ENCODE data around the gene RBM15.

The RBM15 gene

GRCh38 chr1:110300412-110301085 is 38.6 kb upstream of the RBM15 start:
- H3K4me2 ChIP-seq (ENCODE audit: low read length) = no peak overlapping the region

GRCh38 chr1:110302836-110303235 is 36.3 kb upstream of the RBM15 start:
- no peaks in the 10 kb centered on the region for H4K20me1 ChIP-seq (ENCODE audit: insufficient read depth, low read length)
- H3F3A ChIP-seq (ENCODE audit: insufficient read depth, low read length) = no peaks in the 10 kb centered on the region
- H3K36me3 ChIP-seq (ENCODE audit: insufficient read depth, low read length) = no peaks in the 10 kb centered on the region
- H3K27me3 ChIP-seq (ENCODE audit: insufficient read depth, low read length) = no peaks in the 10 kb centered on the region
- TF ChIP-seq CTCF (IDR thresholded peaks at IDR 0.05; ENCODE audit: low read length) = no peak
- no peak for TF ChIP-seq EZH2 (IDR thresholded peaks at IDR 0.05; ENCODE audit: borderline replicate concordance, low read length)
- no peaks in the 10 kb centered on the region for H3K79me2 ChIP-seq (ENCODE audit: insufficient read depth, low read length)
- no peaks in the 10 kb centered on the region for H3K9me2 ChIP-seq (ENCODE audit: low read depth, low read length)
- H3K9ac ChIP-seq (ENCODE audit: low read length) = no peak overlapping the region
- no peaks in the 10 kb centered on the region for H3K4me1 ChIP-seq (ENCODE audit: insufficient read depth, low read length, severe bottlenecking)
- no peak overlapping the region for H3K27ac ChIP-seq (ENCODE audit: low read depth, low read length, poor library complexity, severe bottlenecking)
- no peak overlapping the region for H3K4me2 ChIP-seq (ENCODE audit: low read length)
- H3K9me3 ChIP-seq (ENCODE audit: low read length) = no peaks in the 10 kb centered on the region
- H3K4me3 ChIP-seq (ENCODE audit: low read depth, low read length, poor library complexity, severe bottlenecking) = no peak overlapping the region
- no peak overlapping the region for H2AFZ ChIP-seq (ENCODE audit: low read length)

More at GRCh38 chr1:110300412-110301085, 38.6 kb upstream of the RBM15 start:
- H4K20me1 ChIP-seq (ENCODE audit: insufficient read depth, low read length) = no peaks in the 10 kb centered on the region
- no peaks in the 10 kb centered on the region for H3K27me3 ChIP-seq (ENCODE audit: insufficient read depth, low read length)
- H3K79me2 ChIP-seq (ENCODE audit: insufficient read depth, low read length) = no peaks in the 10 kb centered on the region
- TF ChIP-seq EZH2 (IDR thresholded peaks at IDR 0.05; ENCODE audit: borderline replicate concordance, low read length) (no peak), CTCF (IDR thresholded peaks at IDR 0.05; ENCODE audit: low read length) (no peak)
- no peak overlapping the region for H3K27ac ChIP-seq (ENCODE audit: low read depth, low read length, poor library complexity, severe bottlenecking)
- H3K36me3 ChIP-seq (ENCODE audit: insufficient read depth, low read length) = no peaks in the 10 kb centered on the region
- H3K9me3 ChIP-seq (ENCODE audit: low read length) = no peaks in the 10 kb centered on the region
- no peak overlapping the region for H2AFZ ChIP-seq (ENCODE audit: low read length)
- no peaks in the 10 kb centered on the region for H3K4me1 ChIP-seq (ENCODE audit: insufficient read depth, low read length, severe bottlenecking)
- H3K9ac ChIP-seq (ENCODE audit: low read length) = no peak overlapping the region
- no peaks in the 10 kb centered on the region for H3F3A ChIP-seq (ENCODE audit: insufficient read depth, low read length)
- H3K4me3 ChIP-seq (ENCODE audit: low read depth, low read length, poor library complexity, severe bottlenecking) = no peak overlapping the region
- H3K9me2 ChIP-seq (ENCODE audit: low read depth, low read length) = no peaks in the 10 kb centered on the region

- H3K4me1 ChIP-seq (ENCODE audit: insufficient read depth, low read length, severe bottlenecking) = no peaks in the 10 kb centered on the region
- no peaks in the 10 kb centered on the region for H3K36me3 ChIP-seq (ENCODE audit: insufficient read depth, low read length)
- no peaks in the 10 kb centered on the region for H3K79me2 ChIP-seq (ENCODE audit: insufficient read depth, low read length)
- no peaks in the 10 kb centered on the region for H3F3A ChIP-seq (ENCODE audit: insufficient read depth, low read length)
- no peaks in the 10 kb centered on the region for H3K9me3 ChIP-seq (ENCODE audit: low read length)
- TF ChIP-seq EZH2 (IDR thresholded peaks at IDR 0.05; ENCODE audit: borderline replicate concordance, low read length) (no peak), CTCF (IDR thresholded peaks at IDR 0.05; ENCODE audit: low read length) (no peak)
- H3K9ac ChIP-seq (ENCODE audit: low read length) = no peak overlapping the region
- H3K9me2 ChIP-seq (ENCODE audit: low read depth, low read length) = no peaks in the 10 kb centered on the region
- no peaks in the 10 kb centered on the region for H3K27me3 ChIP-seq (ENCODE audit: insufficient read depth, low read length)
- no peak overlapping the region for H3K27ac ChIP-seq (ENCODE audit: low read depth, low read length, poor library complexity, severe bottlenecking)
- H2AFZ ChIP-seq (ENCODE audit: low read length) = no peak overlapping the region
- no peak overlapping the region for H3K4me3 ChIP-seq (ENCODE audit: low read depth, low read length, poor library complexity, severe bottlenecking)
- H3K4me2 ChIP-seq (ENCODE audit: low read length) = no peak overlapping the region
- H4K20me1 ChIP-seq (ENCODE audit: insufficient read depth, low read length) = no peaks in the 10 kb centered on the region
Measured at GRCh38 chr1:110305900-110306420, 33.2 kb upstream of the RBM15 start.

Measured in OCI-LY1 (cell line).